AG04449 (cell line): ENCODE data around the gene LPP.

Experiments used
- CTCF ChIA-PET: fragments of 350-600 bp; formaldehyde crosslinking; extraction: SDS; loops from one replicate; lab custom pipeline; 2021; ENCODE audit warnings: antibody characterized with exemption; lab: Yijun Ruan, JAX
- POLR2A ChIA-PET: fragments of 400-600, 350-600 bp; formaldehyde crosslinking; extraction: SDS; loops from one replicate; lab custom pipeline; 2020; ENCODE audit warnings: antibody characterized with exemption, inconsistent platforms; lab: Yijun Ruan, JAX
- DNase-seq: peaks from one replicate; pipeline ENCODE4 v3.0.0-alpha.2; 2010; ENCODE audit warnings: low read depth, low spot score
- H3K4me3 ChIP-seq: 2 replicates; pipeline ENCODE4 v1.5.1; 2011; ENCODE audit warnings: low read depth, mild to moderate bottlenecking, control low read depth, low read length
- CTCF ChIP-seq: IDR thresholded peaks from one replicate; pipeline ENCODE4 v1.5.1; 2011; ENCODE audit warnings: mild to moderate bottlenecking, moderate library complexity, low read length, control low read depth, inconsistent platforms; ENCODE audit not compliant: insufficient read depth; ENCODE audit errors: missing control alignments

Gene LPP

GRCh38 chr3:188911026-188911850 lies 757.3 kb downstream of the LPP start:
- no peak for TF ChIP-seq CTCF
- no peak for DNase-seq
- ChIA-PET CTCF (no interaction called here), POLR2A (no interaction called here)
- H3K4me3 ChIP-seq = no peak overlapping the region

- ChIA-PET POLR2A (no interaction called here), CTCF (no interaction called here)
- no peak overlapping the region for H3K4me3 ChIP-seq
- TF ChIP-seq CTCF = no peak
- DNase-seq = no peak
These were observed 759.1 kb downstream of the LPP start for GRCh38 chr3:188913084-188913483.

- TF ChIP-seq CTCF = no peak
- H3K4me3 ChIP-seq = no peak overlapping the region
- ChIA-PET POLR2A (no interaction called here), CTCF (interaction anchor here (0.9 to 2.0 kb wide), 4 partner anchors 10 to 22 kb away, joined by 3 to 4 read pairs (median 4); no protein-coding TSS in a partner anchor)
- DNase-seq = no peak
These were observed 760.6 kb downstream of the LPP start for GRCh38 chr3:188914552-188914951.

- H3K4me3 ChIP-seq = no peak overlapping the region
- ChIA-PET CTCF (interaction anchor here (1.3 to 2.0 kb wide), 2 partner anchors 10 to 11 kb away, joined by 3 to 4 read pairs; no protein-coding TSS in a partner anchor), POLR2A (no interaction called here)
- TF ChIP-seq CTCF = no peak
- DNase-seq = peak; percentile 42
These were observed 761.2 kb downstream of the LPP start for GRCh38 chr3:188915127-188915526.

- ChIA-PET POLR2A (interaction anchor here (0.6 to 0.7 kb wide), 2 partner anchors 89 to 121 kb away, joined by 3 to 4 read pairs; no protein-coding TSS in a partner anchor), CTCF (interaction anchor here (3.2 kb wide), 1 partner anchor 1176 kb away, joined by 9 read pairs; no protein-coding TSS in a partner anchor)
- no peak for DNase-seq
- TF ChIP-seq CTCF = no peak
- H3K4me3 ChIP-seq = no peak overlapping the region
These were observed 763.0 kb downstream of the LPP start for GRCh38 chr3:188916934-188917401.

- ChIA-PET POLR2A (no interaction called here), CTCF (interaction anchor here (1.1 to 3.2 kb wide), 4 partner anchors 17 to 1177 kb away, joined by 3 to 9 read pairs (median 3); no protein-coding TSS in a partner anchor)
- TF ChIP-seq CTCF = no peak
- no peak for DNase-seq
- H3K4me3 ChIP-seq = no peak overlapping the region
These were observed 764.1 kb downstream of the LPP start for GRCh38 chr3:188918093-188918492.
